ENCODE data around the gene ZFTA. TPM values are rescaled to one million over a fixed set of nuclear protein-coding genes. Genes with fewer than 3 reads are reported as not detected.

ZFTA gene
- polyA plus RNA-seq, 1 experiment: 4.7 TPM

DNA sequence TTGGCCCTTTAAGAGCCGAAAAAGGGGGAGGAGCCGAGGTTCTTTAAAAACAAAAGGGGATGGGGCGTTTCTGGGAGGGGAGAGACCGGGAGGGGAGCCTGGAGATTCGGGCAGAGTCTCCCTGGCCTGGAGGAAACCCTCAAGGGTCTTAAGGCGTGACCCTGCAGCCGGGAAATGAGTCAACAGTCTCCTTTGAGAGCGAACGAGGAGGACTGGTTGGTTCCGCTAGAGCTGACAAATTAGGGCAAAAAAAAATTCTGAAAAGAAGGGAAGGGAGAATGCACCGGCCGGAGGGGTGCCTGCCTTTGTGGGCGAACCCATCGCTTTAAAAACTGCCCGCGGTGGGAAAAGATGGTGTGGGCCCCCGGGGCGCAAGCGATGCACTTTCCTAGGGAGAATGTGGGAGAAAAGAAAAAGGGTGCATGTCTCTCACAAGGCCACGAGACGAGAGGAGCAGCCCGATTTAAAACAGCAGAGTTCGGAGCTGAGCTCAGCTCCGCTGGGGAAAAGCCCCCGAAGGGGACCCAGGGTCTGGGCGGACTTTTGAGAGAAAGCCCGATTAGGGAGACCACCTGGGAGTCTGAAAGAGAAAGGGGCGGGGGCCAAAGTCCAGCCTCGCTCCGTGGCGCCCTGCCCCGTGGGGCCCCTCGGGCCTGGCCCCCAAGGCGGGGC is 874 bp downstream of the ZFTA start:
- POLR2A ChIA-PET: no interaction called here
- DNase-seq (ENCODE audit: low read depth): peak; percentile 29
- TF ChIP-seq, protein P1, sequence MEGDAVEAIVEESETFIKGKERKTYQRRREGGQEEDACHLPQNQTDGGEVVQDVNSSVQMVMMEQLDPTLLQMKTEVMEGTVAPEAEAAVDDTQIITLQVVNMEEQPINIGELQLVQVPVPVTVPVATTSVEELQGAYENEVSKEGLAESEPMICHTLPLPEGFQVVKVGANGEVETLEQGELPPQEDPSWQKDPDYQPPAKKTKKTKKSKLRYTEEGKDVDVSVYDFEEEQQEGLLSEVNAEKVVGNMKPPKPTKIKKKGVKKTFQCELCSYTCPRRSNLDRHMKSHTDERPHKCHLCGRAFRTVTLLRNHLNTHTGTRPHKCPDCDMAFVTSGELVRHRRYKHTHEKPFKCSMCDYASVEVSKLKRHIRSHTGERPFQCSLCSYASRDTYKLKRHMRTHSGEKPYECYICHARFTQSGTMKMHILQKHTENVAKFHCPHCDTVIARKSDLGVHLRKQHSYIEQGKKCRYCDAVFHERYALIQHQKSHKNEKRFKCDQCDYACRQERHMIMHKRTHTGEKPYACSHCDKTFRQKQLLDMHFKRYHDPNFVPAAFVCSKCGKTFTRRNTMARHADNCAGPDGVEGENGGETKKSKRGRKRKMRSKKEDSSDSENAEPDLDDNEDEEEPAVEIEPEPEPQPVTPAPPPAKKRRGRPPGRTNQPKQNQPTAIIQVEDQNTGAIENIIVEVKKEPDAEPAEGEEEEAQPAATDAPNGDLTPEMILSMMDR (IDR thresholded peaks at IDR 0.05; ENCODE audit: insufficient read depth, low read depth, low read length): 0 out of 2 replicates have a peak, but pooled peaks have one; percentile 1
- peak overlapping the region; percentile 68 for H3K4me3 ChIP-seq (ENCODE audit: low read depth, low read length)
- peaks cover 5% of the 10 kb centered on the region; the same call in 1 of the 2 replicates for H3K36me3 ChIP-seq (ENCODE audit: control insufficient read depth, insufficient read depth, low read length)
- CTCF ChIA-PET: interaction anchor here (0.5 to 2.9 kb wide), 22 partner anchors 11 to 396 kb away, joined by 3 to 20 read pairs (median 4); partner anchors contain the start of gene RCOR2
- H3K27me3 ChIP-seq (ENCODE audit: control insufficient read depth, insufficient read depth, low read length): no peaks in the 10 kb centered on the region

DNA sequence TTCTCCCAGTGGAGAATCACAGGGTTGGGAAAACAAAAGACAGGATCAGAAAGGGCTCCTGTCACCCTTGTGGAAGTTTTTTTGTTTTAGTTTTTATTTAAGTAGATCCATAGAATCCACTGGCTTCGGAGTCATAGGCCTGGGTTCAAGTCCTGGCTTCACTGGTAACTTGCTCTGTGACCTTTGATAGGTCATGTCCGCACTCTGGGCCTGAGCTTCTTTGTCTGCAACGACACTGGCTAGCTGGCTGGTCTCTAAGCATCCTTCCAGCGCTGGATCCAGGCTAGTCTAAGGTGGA is 1.4 kb downstream of the ZFTA start:
- no peaks in the 10 kb centered on the region for H3K27me3 ChIP-seq (ENCODE audit: control insufficient read depth, insufficient read depth, low read length)
- ChIA-PET CTCF (interaction anchor here (0.8 to 2.9 kb wide), 17 partner anchors 12 to 288 kb away, joined by 3 to 20 read pairs (median 4); partner anchors contain the start of gene RCOR2), POLR2A (no interaction called here)
- DNase-seq (ENCODE audit: low read depth): no peak
- TF ChIP-seq, protein P1 (IDR thresholded peaks at IDR 0.05; ENCODE audit: insufficient read depth, low read depth, low read length): no peak
- peaks cover 6% of the 10 kb centered on the region; the same call in 1 of the 2 replicates for H3K36me3 ChIP-seq (ENCODE audit: control insufficient read depth, insufficient read depth, low read length)
- peak overlapping the region; percentile 68 for H3K4me3 ChIP-seq (ENCODE audit: low read depth, low read length)

DNA sequence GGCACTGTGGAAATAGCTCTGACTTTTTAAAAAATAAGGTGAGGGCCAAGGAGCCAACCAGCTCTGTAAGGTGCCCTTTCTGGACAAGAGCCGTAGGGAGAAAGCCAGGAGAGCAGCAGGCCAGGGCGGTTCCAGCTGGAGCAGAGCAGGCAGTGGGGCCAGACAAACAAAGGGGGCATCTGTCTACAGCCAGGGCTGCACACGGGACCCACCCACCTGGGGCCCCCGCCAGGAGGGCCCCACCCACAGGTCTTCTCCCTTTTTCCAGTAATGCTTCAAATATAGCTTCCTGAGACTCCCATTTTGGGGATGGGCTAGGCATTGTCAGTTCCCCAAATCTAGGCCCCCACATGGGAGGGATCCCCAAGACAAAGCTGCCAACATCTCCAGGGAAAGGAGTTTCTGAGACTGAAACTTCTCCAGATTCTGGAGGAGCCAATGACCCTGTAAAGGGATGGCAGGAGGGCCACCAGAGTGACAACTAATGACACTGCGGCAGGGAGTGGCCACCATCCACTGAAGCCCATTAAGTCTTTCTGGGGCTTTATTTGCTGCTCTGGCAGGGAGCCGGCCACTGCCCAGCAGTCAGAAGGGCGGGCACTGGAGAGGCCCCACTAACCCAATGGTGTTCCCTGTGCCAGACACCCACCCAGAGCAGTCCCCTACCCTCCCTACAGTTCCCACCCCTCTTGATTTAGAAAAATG is 1.9 kb downstream of the ZFTA start:
- Histone ChIP-seq H3K36me3 (ENCODE audit: control insufficient read depth, insufficient read depth, low read length) (peaks cover 9% of the 10 kb centered on the region), H3K27me3 (ENCODE audit: control insufficient read depth, insufficient read depth, low read length) (no peaks in the 10 kb centered on the region), H3K4me3 (ENCODE audit: low read depth, low read length) (peak overlapping the region; percentile 68)
- TF ChIP-seq, protein P1 (IDR thresholded peaks at IDR 0.05; ENCODE audit: insufficient read depth, low read depth, low read length): no peak
- DNase-seq (ENCODE audit: low read depth): no peak
- ChIA-PET POLR2A (interaction anchor here (0.6 to 0.7 kb wide), 2 partner anchors 80 to 234 kb away, joined by 4 to 7 read pairs; no protein-coding TSS in a partner anchor), CTCF (interaction anchor here (0.8 to 2.9 kb wide), 12 partner anchors 10 to 179 kb away, joined by 3 to 20 read pairs (median 3); no protein-coding TSS in a partner anchor)

DNA sequence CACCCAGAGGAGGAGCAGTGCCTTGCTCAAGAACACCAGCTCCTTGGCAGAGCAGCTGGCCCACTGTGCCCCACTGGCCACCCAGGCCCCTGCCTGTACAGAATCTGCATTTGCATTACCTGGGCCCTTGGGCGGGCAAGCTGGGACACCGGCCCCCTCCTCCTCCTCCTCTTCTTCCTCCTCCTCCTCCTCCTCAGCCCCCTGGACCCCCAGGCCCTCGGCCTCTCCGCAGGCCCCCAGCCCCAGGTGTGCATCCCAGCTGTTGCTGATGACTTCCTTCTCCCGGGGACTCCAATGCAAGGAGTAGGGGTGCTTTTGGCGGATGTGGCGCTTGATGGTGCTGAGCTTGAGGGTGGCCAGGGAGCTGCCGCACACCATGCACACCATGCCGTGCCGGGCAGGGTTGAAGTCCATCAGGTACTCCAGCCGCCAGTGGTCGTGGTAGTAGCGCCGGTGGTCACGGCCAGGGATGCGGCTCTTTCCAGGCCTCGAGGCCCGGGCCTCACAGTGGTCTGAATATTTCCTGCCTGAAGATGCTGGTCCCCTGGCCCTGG is 2.8 kb downstream of the ZFTA start:
- POLR2A ChIA-PET: interaction anchor here (0.7 kb wide), 1 partner anchor 235 kb away, joined by 7 read pairs; no protein-coding TSS in a partner anchor
- Histone ChIP-seq H3K4me3 (ENCODE audit: low read depth, low read length) (no peak overlapping the region), H3K36me3 (ENCODE audit: control insufficient read depth, insufficient read depth, low read length) (peaks cover 11% of the 10 kb centered on the region), H3K27me3 (ENCODE audit: control insufficient read depth, insufficient read depth, low read length) (no peaks in the 10 kb centered on the region)
- CTCF ChIA-PET: interaction anchor here (0.8 to 1.6 kb wide), 5 partner anchors 10 to 150 kb away, joined by 3 read pairs; no protein-coding TSS in a partner anchor
- TF ChIP-seq, protein P1 (IDR thresholded peaks at IDR 0.05; ENCODE audit: insufficient read depth, low read depth, low read length): no peak
- no peak for DNase-seq (ENCODE audit: low read depth)

All from BJ (cell line).